GM13977 (cell line): ENCODE data around the gene CCKAR.

Source experiments
- DNase-seq: peaks from one replicate; pipeline ENCODE4 v3.0.0; 2012; ENCODE audit warnings: low spot score
- CTCF ChIP-seq: IDR thresholded peaks from 2 replicates; pipeline ENCODE4 v1.5.1; 2012; ENCODE audit warnings: mild to moderate bottlenecking, control low read depth; ENCODE audit not compliant: insufficient read depth; ENCODE audit errors: extremely low read depth, missing control alignments
- in situ Hi-C: fragments of 300-500 bp; cut with MboI; formaldehyde crosslinking; loops from one replicate; pipeline ENCODE4 v1.12.0; 2022; ENCODE audit warnings: low sequenced_read_pairs, low pct_unique_long_range_greater_than_20kb, mixed read lengths, inconsistent platforms; ENCODE audit not compliant: unreplicated experiment

Gene CCKAR

GRCh38 chr4:26463386-26463785, 26.9 kb downstream of the CCKAR start:
- no peak for DNase-seq
- in situ Hi-C loops: loop anchor here (10.0 to 25.0 kb wide), 2 partner anchors 249 to 551 kb away; no protein-coding TSS in a partner anchor
- no peak for TF ChIP-seq CTCF

- no peak for DNase-seq
- TF ChIP-seq CTCF: no peak
- in situ Hi-C loops: loop anchor here (10.0 to 25.0 kb wide), 2 partner anchors 249 to 552 kb away; no protein-coding TSS in a partner anchor
Measured at GRCh38 chr4:26462874-26463273, 27.4 kb downstream of the CCKAR start.

GRCh38 chr4:26459756-26460530, 30.3 kb downstream of the CCKAR start:
- TF ChIP-seq CTCF: no peak
- DNase-seq: no peak
- in situ Hi-C loops: loop anchor here (10.0 to 25.0 kb wide), 2 partner anchors 252 to 555 kb away; no protein-coding TSS in a partner anchor

- in situ Hi-C loops: loop anchor here (25.0 kb wide), 1 partner anchor 253 kb away; no protein-coding TSS in a partner anchor
- peak; percentile 63 for DNase-seq
- peak; percentile 63 for TF ChIP-seq CTCF
Measured at GRCh38 chr4:26459054-26459755, 31.1 kb downstream of the CCKAR start.

- in situ Hi-C loops: loop anchor here (25.0 kb wide), 1 partner anchor 254 kb away; no protein-coding TSS in a partner anchor
- DNase-seq: no peak
- no peak for TF ChIP-seq CTCF
Measured at GRCh38 chr4:26458157-26458561, 32.1 kb downstream of the CCKAR start.

GRCh38 chr4:26457412-26457811, 32.9 kb downstream of the CCKAR start:
- no peak for DNase-seq
- in situ Hi-C loops: loop anchor here (25.0 kb wide), 1 partner anchor 255 kb away; no protein-coding TSS in a partner anchor
- no peak for TF ChIP-seq CTCF
